NCI-H774 (cell line): ENCODE data around the gene INPP5D.
"Not testable (repeated sequence)": the region's sequence is repeated elsewhere in the genome, so short reads cannot be mapped to it uniquely, and the experiment has no call there.

ENCODE experiments used
- DNase-seq: peaks from one replicate; lab custom pipeline; 2025; lab: John Stamatoyannopoulos, UW

INPP5D gene

GRCh38 chr2:233173115-233173514 is 113.0 kb downstream of the INPP5D start:
- no peak for DNase-seq

- no peak for DNase-seq
Observed at GRCh38 chr2:233174137-233174536, 114.0 kb downstream of the INPP5D start.

GRCh38 chr2:233178994-233179847 is 119.1 kb downstream of the INPP5D start:
- DNase-seq, result no peak

- no peak for DNase-seq
Observed at GRCh38 chr2:233179848-233180366, 119.8 kb downstream of the INPP5D start.

- DNase-seq, result no peak
Observed at GRCh38 chr2:233183869-233184418, 123.8 kb downstream of the INPP5D start.

GRCh38 chr2:233184669-233185068 is 124.5 kb downstream of the INPP5D start:
- no peak for DNase-seq

- no peak for DNase-seq
Observed at GRCh38 chr2:233185330-233185729, 125.2 kb downstream of the INPP5D start.

GRCh38 chr2:233185963-233186362 is 125.8 kb downstream of the INPP5D start:
- DNase-seq, result no peak

- no peak for DNase-seq
Observed at GRCh38 chr2:233186851-233187250, 126.7 kb downstream of the INPP5D start.

GRCh38 chr2:233189025-233189424 is 128.9 kb downstream of the INPP5D start:
- no peak for DNase-seq

GRCh38 chr2:233191016-233191415 is 130.9 kb downstream of the INPP5D start:
- DNase-seq, result not testable (repeated sequence)

GRCh38 chr2:233193738-233194137 is 133.6 kb downstream of the INPP5D start:
- DNase-seq, result no peak

- DNase-seq, result no peak
Observed at GRCh38 chr2:233195027-233195426, 134.9 kb downstream of the INPP5D start.

GRCh38 chr2:233197022-233197421 is 136.9 kb downstream of the INPP5D start:
- no peak for DNase-seq

GRCh38 chr2:233198026-233198425 is 137.9 kb downstream of the INPP5D start:
- no peak for DNase-seq

GRCh38 chr2:233199870-233200269 is 139.7 kb downstream of the INPP5D start:
- DNase-seq, result no peak

- DNase-seq, result not testable (repeated sequence)
Observed at GRCh38 chr2:233200790-233201189, 140.6 kb downstream of the INPP5D start.

- DNase-seq, result no peak
Observed at GRCh38 chr2:233201258-233202013, 141.3 kb downstream of the INPP5D start.

- no peak for DNase-seq
Observed at GRCh38 chr2:233202531-233202944, 142.4 kb downstream of the INPP5D start.

- no peak for DNase-seq
Observed at GRCh38 chr2:233203060-233203459, 142.9 kb downstream of the INPP5D start.

GRCh38 chr2:233204286-233204936 is 144.3 kb downstream of the INPP5D start:
- no peak for DNase-seq
